Astrocyte (in vitro differentiated cells and primary cell): Measurements from ENCODE around the gene CCDC116. TPM values are rescaled to one million over a fixed set of nuclear protein-coding genes. Genes with fewer than 3 reads are reported as not detected.

Experiments
- DNase-seq: peaks from one replicate; pipeline ENCODE4 v3.0.0-alpha.2; 2010; ENCODE audit warnings: low read depth
- FAIRE-seq: peaks from 2 replicates; lab custom pipeline; 2011; peaks lifted over from hg19 to GRCh38; lab: Jason Lieb, UNC
- H2AFZ ChIP-seq: 2 replicates; pipeline ENCODE4 v1.6.0; 2012; ENCODE audit warnings: low read depth, low read length, inconsistent platforms
- H3K27ac ChIP-seq: 2 replicates; pipeline ENCODE4 v1.5.1; 2011; ENCODE audit warnings: low read depth, low read length, inconsistent platforms
- H3K27me3 ChIP-seq: 2 replicates; pipeline ENCODE4 v1.6.0; 2011; ENCODE audit warnings: low read length, inconsistent platforms; ENCODE audit not compliant: insufficient read depth
- H3K36me3 ChIP-seq: 2 replicates; pipeline ENCODE4 v1.5.1; 2011; ENCODE audit warnings: low read length, inconsistent platforms; ENCODE audit not compliant: insufficient read depth
- H3K4me1 ChIP-seq: 2 replicates; pipeline ENCODE4 v1.5.1; 2011; ENCODE audit warnings: low read length, inconsistent platforms; ENCODE audit not compliant: insufficient read depth
- H3K4me2 ChIP-seq: 2 replicates; pipeline ENCODE4 v1.6.0; 2012; ENCODE audit warnings: low read length, inconsistent platforms
- H3K4me3 ChIP-seq: 2 replicates; pipeline ENCODE4 v1.5.1; 2011; ENCODE audit warnings: low read depth, mild to moderate bottlenecking, low read length, inconsistent platforms; ENCODE audit not compliant: insufficient read depth
- H3K79me2 ChIP-seq: 2 replicates; pipeline ENCODE4 v1.6.0; 2012; ENCODE audit warnings: mild to moderate bottlenecking, low read length, inconsistent platforms; ENCODE audit not compliant: insufficient read depth
- H3K9ac ChIP-seq: 2 replicates; pipeline ENCODE4 v1.6.0; 2012; ENCODE audit warnings: mild to moderate bottlenecking, low read length, inconsistent platforms
- H3K9me3 ChIP-seq: 2 replicates; pipeline ENCODE4 v1.5.1; 2012; ENCODE audit warnings: low read depth, mild to moderate bottlenecking, low read length, inconsistent platforms; ENCODE audit not compliant: insufficient read depth
- H4K20me1 ChIP-seq: 2 replicates; pipeline ENCODE4 v1.6.0; 2012; ENCODE audit warnings: low read length, inconsistent platforms; ENCODE audit not compliant: insufficient read depth
- H3K27ac Mint-ChIP-seq: one replicate; pipeline ENCODE4 v1.8.0; 2021; ENCODE audit warnings: mild to moderate bottlenecking, mixed read lengths; ENCODE audit not compliant: unreplicated experiment
- H3K27me3 Mint-ChIP-seq: one replicate; pipeline ENCODE4 v1.8.0; 2021; ENCODE audit warnings: low read depth, mixed read lengths; ENCODE audit not compliant: unreplicated experiment
- H3K36me3 Mint-ChIP-seq: one replicate; pipeline ENCODE4 v1.8.0; 2021; ENCODE audit warnings: low read depth, mixed read lengths; ENCODE audit not compliant: unreplicated experiment
- H3K4me1 Mint-ChIP-seq: one replicate; pipeline ENCODE4 v1.8.0; 2021; ENCODE audit warnings: low read depth, mixed read lengths; ENCODE audit not compliant: unreplicated experiment
- H3K4me3 Mint-ChIP-seq: one replicate; pipeline ENCODE4 v1.8.0; 2021; ENCODE audit warnings: mild to moderate bottlenecking, moderate library complexity, mixed read lengths; ENCODE audit not compliant: unreplicated experiment
- H3K9me3 Mint-ChIP-seq: one replicate; pipeline ENCODE4 v1.8.0; 2021; ENCODE audit warnings: mild to moderate bottlenecking, mixed read lengths; ENCODE audit not compliant: unreplicated experiment
- EZH2 ChIP-seq: IDR thresholded peaks from 2 replicates; pipeline ENCODE4 v1.6.1; 2012; ENCODE audit warnings: mild to moderate bottlenecking, low read length, inconsistent platforms; ENCODE audit not compliant: insufficient read depth
- total RNA-seq: library from RNA; stranded (reverse); gene quantifications from 2 replicates; pipeline ENCODE4 v1.2.1, GENCODE V29; 2021
- TF ChIP-seq, protein P1 (sequence below): IDR thresholded peaks from 2 replicates; pipeline ENCODE4 v1.5.1; 2011; ENCODE audit warnings: low read depth, mild to moderate bottlenecking, inconsistent platforms, low read length, moderate library complexity; ENCODE audit not compliant: insufficient read depth

The CCDC116 gene
- total RNA-seq, 1 donor from 2014 or later: 0.11 TPM

DNA sequence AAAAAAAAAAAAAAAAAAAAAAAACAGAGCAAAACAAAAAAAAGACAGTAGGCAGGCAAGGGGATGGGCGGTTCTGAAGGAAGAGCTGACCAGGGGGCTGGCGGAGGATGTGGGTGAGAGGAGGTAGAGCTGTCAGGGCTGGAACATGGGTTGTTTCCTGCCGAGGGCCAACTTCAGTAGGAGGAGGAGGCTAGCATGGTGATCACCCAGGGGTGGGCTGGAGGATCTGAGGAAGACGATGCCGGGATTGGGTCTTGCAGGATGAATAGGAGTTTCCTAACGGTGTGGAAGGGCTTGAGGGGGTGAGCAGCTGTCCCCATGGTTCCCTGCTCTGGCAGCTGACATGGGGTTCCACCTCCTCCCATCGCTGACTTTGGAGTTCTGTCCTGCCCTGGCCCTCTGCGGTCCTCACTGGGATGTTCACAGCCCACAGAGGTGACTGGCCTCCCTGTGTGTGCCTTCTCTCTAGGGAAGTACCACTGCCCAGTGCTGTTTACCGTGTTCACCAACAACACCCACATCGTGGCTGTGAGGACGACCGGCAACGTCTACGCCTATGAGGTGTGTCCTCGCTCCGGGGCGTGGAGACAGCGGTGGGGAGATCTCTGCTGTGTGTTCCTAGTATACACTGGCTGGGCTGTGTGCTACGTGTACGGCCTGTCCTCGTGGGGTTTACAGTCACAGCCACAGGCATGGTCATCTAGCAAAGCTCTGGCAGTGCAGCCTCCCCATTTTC is 48.4 kb downstream of the CCDC116 start:
- Mint-ChIP-seq H3K36me3 (peaks cover 24% of the 10 kb centered on the region), H3K27ac (no peak overlapping the region), H3K4me1 (peaks cover 4% of the 10 kb centered on the region), H3K27me3 (no peaks in the 10 kb centered on the region), H3K9me3 (no peaks in the 10 kb centered on the region), H3K4me3 (no peak overlapping the region)
- H3K27me3 ChIP-seq: no peaks in the 10 kb centered on the region
- H2AFZ ChIP-seq: no peak overlapping the region
- TF ChIP-seq EZH2: no peak
- TF ChIP-seq, protein P1, sequence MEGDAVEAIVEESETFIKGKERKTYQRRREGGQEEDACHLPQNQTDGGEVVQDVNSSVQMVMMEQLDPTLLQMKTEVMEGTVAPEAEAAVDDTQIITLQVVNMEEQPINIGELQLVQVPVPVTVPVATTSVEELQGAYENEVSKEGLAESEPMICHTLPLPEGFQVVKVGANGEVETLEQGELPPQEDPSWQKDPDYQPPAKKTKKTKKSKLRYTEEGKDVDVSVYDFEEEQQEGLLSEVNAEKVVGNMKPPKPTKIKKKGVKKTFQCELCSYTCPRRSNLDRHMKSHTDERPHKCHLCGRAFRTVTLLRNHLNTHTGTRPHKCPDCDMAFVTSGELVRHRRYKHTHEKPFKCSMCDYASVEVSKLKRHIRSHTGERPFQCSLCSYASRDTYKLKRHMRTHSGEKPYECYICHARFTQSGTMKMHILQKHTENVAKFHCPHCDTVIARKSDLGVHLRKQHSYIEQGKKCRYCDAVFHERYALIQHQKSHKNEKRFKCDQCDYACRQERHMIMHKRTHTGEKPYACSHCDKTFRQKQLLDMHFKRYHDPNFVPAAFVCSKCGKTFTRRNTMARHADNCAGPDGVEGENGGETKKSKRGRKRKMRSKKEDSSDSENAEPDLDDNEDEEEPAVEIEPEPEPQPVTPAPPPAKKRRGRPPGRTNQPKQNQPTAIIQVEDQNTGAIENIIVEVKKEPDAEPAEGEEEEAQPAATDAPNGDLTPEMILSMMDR: no peak
- no peak overlapping the region for H3K9ac ChIP-seq
- peaks cover 14% of the 10 kb centered on the region for H4K20me1 ChIP-seq
- H3K9me3 ChIP-seq: no peaks in the 10 kb centered on the region
- no peaks in the 10 kb centered on the region for H3K79me2 ChIP-seq
- no peak for FAIRE-seq
- peaks cover 4% of the 10 kb centered on the region for H3K4me1 ChIP-seq
- no peak for DNase-seq
- no peak overlapping the region for H3K27ac ChIP-seq
- H3K36me3 ChIP-seq: no peaks in the 10 kb centered on the region
- H3K4me3 ChIP-seq: no peak overlapping the region
- no peak overlapping the region for H3K4me2 ChIP-seq

DNA sequence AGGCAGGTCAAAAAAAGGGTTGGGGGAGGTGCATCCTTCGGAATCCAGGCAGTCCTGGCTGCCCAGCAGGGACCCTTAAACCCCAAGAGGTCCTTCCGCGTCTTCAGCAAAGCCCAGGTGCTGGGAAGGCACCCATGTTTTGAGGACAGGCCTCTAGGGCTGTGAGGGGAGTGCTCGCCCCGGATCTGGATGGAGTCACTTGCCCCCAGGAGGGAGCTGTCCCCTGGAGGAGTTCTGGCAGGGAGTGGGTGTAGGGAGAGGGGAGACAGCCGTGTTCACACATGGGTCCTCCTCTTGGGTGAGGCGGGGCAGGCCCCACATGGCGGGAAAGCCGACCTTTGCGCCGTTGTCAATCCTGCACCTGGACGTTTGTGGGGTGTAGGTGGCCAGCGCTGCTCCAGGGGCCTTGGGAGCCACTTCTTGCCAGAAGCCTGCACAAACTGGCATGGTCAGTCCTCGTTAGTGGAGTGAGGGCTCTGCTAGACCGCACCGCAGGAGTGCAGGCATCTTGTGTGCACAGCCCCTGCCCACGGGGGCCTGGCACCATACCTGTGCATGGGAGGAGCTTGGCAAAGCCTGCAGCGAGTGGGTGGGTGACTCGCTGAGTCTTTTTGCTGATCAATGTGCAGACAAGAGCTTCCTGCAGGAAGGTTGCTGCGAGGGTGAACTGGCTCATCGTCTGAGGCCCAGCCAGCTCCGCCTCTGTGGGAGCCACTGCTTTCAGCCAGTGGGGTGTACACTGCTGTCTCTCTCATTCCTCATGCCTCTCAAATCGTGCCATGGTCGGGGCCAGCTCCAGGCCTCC is 49.2 kb downstream of the CCDC116 start:
- Mint-ChIP-seq H3K36me3 (peaks cover 17% of the 10 kb centered on the region), H3K27me3 (no peaks in the 10 kb centered on the region), H3K4me1 (peaks cover 4% of the 10 kb centered on the region), H3K4me3 (no peak overlapping the region), H3K9me3 (no peaks in the 10 kb centered on the region), H3K27ac (no peak overlapping the region)
- no peak overlapping the region for H3K4me2 ChIP-seq
- no peak overlapping the region for H3K9ac ChIP-seq
- H2AFZ ChIP-seq: no peak overlapping the region
- H3K36me3 ChIP-seq: no peaks in the 10 kb centered on the region
- TF ChIP-seq, protein P1: no peak
- TF ChIP-seq EZH2: no peak
- no peaks in the 10 kb centered on the region for H3K9me3 ChIP-seq
- FAIRE-seq (no peak), DNase-seq (no peak)
- H3K27me3 ChIP-seq: no peaks in the 10 kb centered on the region
- peaks cover 14% of the 10 kb centered on the region for H4K20me1 ChIP-seq
- no peak overlapping the region for H3K4me3 ChIP-seq
- H3K27ac ChIP-seq: no peak overlapping the region
- peaks cover 4% of the 10 kb centered on the region for H3K4me1 ChIP-seq
- no peaks in the 10 kb centered on the region for H3K79me2 ChIP-seq
